GM12878 (cell line): ENCODE results near the gene GSG1L. TPM values are rescaled to one million over a fixed set of nuclear protein-coding genes. Genes with fewer than 3 reads are reported as not detected.

Source experiments
- ATAC-seq: fragments of 200-7000 bp; cut with Tn5 transposase; 3 replicates; pipeline ENCODE4 v1.9.1; 2020; ENCODE audit warnings: mild to moderate bottlenecking, moderate library complexity
- BruUV-seq: library from RNA; stranded (reverse); fragments of 400-500 nt; replicated peaks from 2 replicates; lab custom pipeline; 2021; lab: Mats Ljungman, UMichigan
- CTCF ChIA-PET: fragments of 300-600 bp; sonication (Branson Sonifier 250); formaldehyde crosslinking; extraction: SDS; loops from one replicate; lab custom pipeline; 2021; ENCODE audit warnings: inconsistent platforms; lab: Yijun Ruan, JAX
- POLR2A ChIA-PET: fragments of 350-600 bp; formaldehyde crosslinking; extraction: SDS; loops from one replicate; lab custom pipeline; 2021; ENCODE audit warnings: inconsistent platforms; lab: Charles Lee
- RAD21 ChIA-PET: fragments of 300-600 bp; sonication (Branson Sonifier 250); formaldehyde crosslinking; loops from one replicate; lab custom pipeline; 2023; ENCODE audit warnings: antibody characterized with exemption; ENCODE audit not compliant: unreplicated experiment; lab: Charles Lee
- SMC1A ChIA-PET: fragments of 300-600 bp; sonication (Branson Sonifier 250); formaldehyde crosslinking; loops from one replicate; lab custom pipeline; 2023; ENCODE audit not compliant: unreplicated experiment, uncharacterized antibody; lab: Charles Lee
- DNase-seq: peaks from one replicate; pipeline ENCODE4 v3.0.0-alpha.2; 2011; ENCODE audit warnings: low read depth, low spot score
- FAIRE-seq: peaks from 3 replicates; lab custom pipeline; 2011; peaks lifted over from hg19 to GRCh38; lab: Jason Lieb, UNC
- H2AFZ ChIP-seq: 2 replicates; pipeline ENCODE4 v1.6.0; 2011; ENCODE audit warnings: low read depth, low read length, control low read depth; ENCODE audit not compliant: control insufficient read depth
- H3K27ac ChIP-seq: 2 replicates; pipeline ENCODE4 v1.5.1; 2011; ENCODE audit warnings: control low read depth; ENCODE audit not compliant: control insufficient read depth, insufficient read depth
- H3K27me3 ChIP-seq, 2 experiments: replicated peaks in 1 of 2; 2 replicates each; pipeline versions ENCODE4 v1.6.0 to v1.6.1; 2011; ENCODE audit warnings: low read length in 1 of 2; ENCODE audit not compliant: control insufficient read depth in 2 of 2, insufficient read depth in 2 of 2
- H3K36me3 ChIP-seq, 2 experiments: 2 replicates each; pipeline ENCODE4 v1.5.1; 2011; ENCODE audit warnings: low read length in 1 of 2; ENCODE audit not compliant: control insufficient read depth in 2 of 2, insufficient read depth in 2 of 2
- H3K4me1 ChIP-seq: 2 replicates; pipeline ENCODE4 v1.6.1; 2011; ENCODE audit warnings: mild to moderate bottlenecking, low read length, moderate library complexity, mixed read lengths; ENCODE audit not compliant: control insufficient read depth, insufficient read depth
- H3K4me2 ChIP-seq: 2 replicates; pipeline ENCODE4 v1.6.0; 2011; ENCODE audit warnings: control low read depth; ENCODE audit not compliant: control insufficient read depth, insufficient read depth
- H3K4me3 ChIP-seq: fragments of 200-600 bp; sonication (generic); 2 replicates; pipeline ENCODE4 v1.5.1; 2016
- H3K79me2 ChIP-seq: 2 replicates; pipeline ENCODE4 v1.6.0; 2011; ENCODE audit warnings: low read length; ENCODE audit not compliant: control insufficient read depth, insufficient read depth
- H3K9ac ChIP-seq: 2 replicates; pipeline ENCODE4 v1.8.0; 2011; ENCODE audit warnings: low read length, control low read depth, mixed read lengths; ENCODE audit not compliant: control insufficient read depth, insufficient read depth
- H3K9me3 ChIP-seq: replicated peaks from 3 replicates; pipeline ENCODE4 v1.5.1; 2011; ENCODE audit warnings: mild to moderate bottlenecking, low read length; ENCODE audit not compliant: control insufficient read depth, insufficient read depth
- H4K20me1 ChIP-seq: 2 replicates; pipeline ENCODE4 v1.6.0; 2011; ENCODE audit not compliant: control insufficient read depth, insufficient read depth
- CREM ChIP-seq: IDR thresholded peaks from 2 replicates; pipeline ENCODE4 v1.6.1; 2014; ENCODE audit warnings: antibody characterized with exemption, low read depth
- GABPA ChIP-seq: IDR thresholded peaks from 2 replicates; pipeline ENCODE4 v1.6.1; 2014; ENCODE audit warnings: antibody characterized with exemption, low read depth, mild to moderate bottlenecking, inconsistent platforms
- KDM1A ChIP-seq: fragments of 200-600 bp; sonication (generic); IDR thresholded peaks from 2 replicates; pipeline ENCODE4 v1.6.1; 2016; ENCODE audit warnings: borderline replicate concordance
- MAX ChIP-seq: IDR thresholded peaks from 2 replicates; pipeline ENCODE4 v1.6.1; 2012; ENCODE audit warnings: low read depth, low read length, improper control_type of control experiment
- NFYB ChIP-seq: IDR thresholded peaks from 2 replicates; pipeline ENCODE4 v1.6.1; 2011; ENCODE audit warnings: low read depth, mild to moderate bottlenecking, low read length, improper control_type of control experiment, moderate library complexity; ENCODE audit not compliant: insufficient read depth
- NR2F1 ChIP-seq: fragments of 450-650 bp; conservative IDR thresholded peaks from 2 replicates; pipeline ENCODE4 v1.6.1; 2017; ENCODE audit warnings: mild to moderate bottlenecking
- POU2F2 ChIP-seq: IDR thresholded peaks from 3 replicates; pipeline ENCODE4 v1.6.1; 2011; ENCODE audit warnings: low read depth, mild to moderate bottlenecking, low read length, borderline replicate concordance
- SIN3A ChIP-seq: IDR thresholded peaks from 2 replicates; pipeline ENCODE4 v1.6.1; 2012; ENCODE audit warnings: low read depth, low read length, improper control_type of control experiment
- SIX5 ChIP-seq: IDR thresholded peaks from 2 replicates; pipeline ENCODE4 v1.6.1; 2011; ENCODE audit warnings: mild to moderate bottlenecking, low read depth, low read length, moderate library complexity; ENCODE audit not compliant: severe bottlenecking
- SMC3 ChIP-seq: IDR thresholded peaks from 2 replicates; pipeline ENCODE4 v1.6.1; 2011; ENCODE audit warnings: low read length, improper control_type of control experiment, borderline replicate concordance
- SREBF2 ChIP-seq: IDR thresholded peaks from 2 replicates; pipeline ENCODE4 v1.6.1; 2012; ENCODE audit warnings: mild to moderate bottlenecking, low read length
- TARDBP ChIP-seq: IDR thresholded peaks from 2 replicates; pipeline ENCODE4 v1.6.1; 2016; ENCODE audit warnings: borderline replicate concordance
- ZNF24 ChIP-seq: fragments of 450-650 bp; IDR thresholded peaks from 2 replicates; pipeline ENCODE4 v1.6.1; 2017; ENCODE audit warnings: antibody characterized with exemption, mild to moderate bottlenecking
- ZZZ3 ChIP-seq: IDR thresholded peaks from 2 replicates; pipeline ENCODE4 v1.6.1; 2011; ENCODE audit warnings: low read depth; ENCODE audit not compliant: control insufficient read depth, insufficient read length
- WGBS: methylation state at CpG from one replicate; pipeline ENCODE4 v1.1.6; 2016; ENCODE audit warnings: low lambda C conversion rate; ENCODE audit not compliant: insufficient replicate concordance, insufficient coverage; ENCODE audit errors: missing lambda C conversion rate; 5-methylcytosine and 5-hydroxymethylcytosine counted together
- in situ Hi-C: fragments of 300-500 bp; cut with MboI; formaldehyde crosslinking; loops from 9 replicates; pipeline ENCODE4 v1.14.3; 2018; ENCODE audit warnings: mixed read lengths
- intact Hi-C: fragments of 100-400 bp; cut with micrococcal nuclease; formaldehyde crosslinking; loops from one replicate; pipeline ENCODE4 v1.14.2; 2022; ENCODE audit not compliant: unreplicated experiment
- polyA plus RNA-seq, 11 experiments: library from polyadenylated mRNA; depleted of rRNA in 4 of 11; unstranded in 6 of 11; stranded (reverse) in 5 of 11; fragments of >200 nt; fragmentation: Nextera tagmentation in 4 of 11; fragmentation: Illumina TruSeq in 1 of 11; extraction: Ambion mirVana in 4 of 11; extraction: Trizol in 1 of 11; gene quantifications; 1 replicate in 1 of 11; 2 replicates in 10 of 11; pipeline versions ENCODE4 v1.2.1 to v1.2.3, GENCODE V29; 2011 to 2016; ENCODE audit warnings: inconsistent platforms in 2 of 11, missing spikeins in 2 of 11, low read depth in 1 of 11
- total RNA-seq, 4 experiments: library from RNA; depleted of rRNA in 3 of 4; stranded (reverse); fragments of >200 nt in 3 of 4; fragmentation: Illumina TruSeq in 1 of 4; extraction: Trizol in 1 of 4; gene quantifications; 2 replicates each; pipeline versions ENCODE4 v1.2.1 to v1.2.3, GENCODE V29; 2013 to 2021
- TF ChIP-seq, protein P1 (sequence below): fragments of 450-650 bp; IDR thresholded peaks from 2 replicates; pipeline ENCODE4 v1.6.1; 2017; ENCODE audit warnings: borderline replicate concordance
- TF ChIP-seq, protein P2 (sequence below): fragments of 450-650 bp; formaldehyde crosslinking; IDR thresholded peaks from 2 replicates; pipeline ENCODE4 v1.4.0; 2020; ENCODE audit warnings: mild to moderate bottlenecking, moderate library complexity

Gene GSG1L
- total and polyA plus RNA-seq, 10 of the 15 experiments (the other 5 are each of a cell fraction or from before 2014, with no cell fraction given) = not detected

GRCh38 chr16:27954191-27954590 is 109.3 kb downstream of the GSG1L start:
- peaks cover 2% of the 10 kb centered on the region; the same call in 2 of the 3 replicates for H3K9me3 ChIP-seq
- no peaks in the 10 kb centered on the region for H3K36me3 ChIP-seq
- ChIA-PET CTCF (no interaction called here), POLR2A (no interaction called here), RAD21 (no interaction called here), SMC1A (no interaction called here)
- no peak for TF ChIP-seq ZZZ3
- no peak for TF ChIP-seq SREBF2
- TF ChIP-seq, protein P1, sequence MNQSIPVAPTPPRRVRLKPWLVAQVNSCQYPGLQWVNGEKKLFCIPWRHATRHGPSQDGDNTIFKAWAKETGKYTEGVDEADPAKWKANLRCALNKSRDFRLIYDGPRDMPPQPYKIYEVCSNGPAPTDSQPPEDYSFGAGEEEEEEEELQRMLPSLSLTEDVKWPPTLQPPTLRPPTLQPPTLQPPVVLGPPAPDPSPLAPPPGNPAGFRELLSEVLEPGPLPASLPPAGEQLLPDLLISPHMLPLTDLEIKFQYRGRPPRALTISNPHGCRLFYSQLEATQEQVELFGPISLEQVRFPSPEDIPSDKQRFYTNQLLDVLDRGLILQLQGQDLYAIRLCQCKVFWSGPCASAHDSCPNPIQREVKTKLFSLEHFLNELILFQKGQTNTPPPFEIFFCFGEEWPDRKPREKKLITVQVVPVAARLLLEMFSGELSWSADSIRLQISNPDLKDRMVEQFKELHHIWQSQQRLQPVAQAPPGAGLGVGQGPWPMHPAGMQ = no peak
- TF ChIP-seq SIN3A = no peak
- TF ChIP-seq NFYB = no peak
- no peak for TF ChIP-seq SMC3
- TF ChIP-seq MAX = no peak
- no peak for TF ChIP-seq POU2F2
- TF ChIP-seq TARDBP = no peak
- TF ChIP-seq SIX5 = no peak
- TF ChIP-seq NR2F1 = no peak
- no peak for TF ChIP-seq CREM
- no peak for TF ChIP-seq GABPA
- TF ChIP-seq, protein P2, sequence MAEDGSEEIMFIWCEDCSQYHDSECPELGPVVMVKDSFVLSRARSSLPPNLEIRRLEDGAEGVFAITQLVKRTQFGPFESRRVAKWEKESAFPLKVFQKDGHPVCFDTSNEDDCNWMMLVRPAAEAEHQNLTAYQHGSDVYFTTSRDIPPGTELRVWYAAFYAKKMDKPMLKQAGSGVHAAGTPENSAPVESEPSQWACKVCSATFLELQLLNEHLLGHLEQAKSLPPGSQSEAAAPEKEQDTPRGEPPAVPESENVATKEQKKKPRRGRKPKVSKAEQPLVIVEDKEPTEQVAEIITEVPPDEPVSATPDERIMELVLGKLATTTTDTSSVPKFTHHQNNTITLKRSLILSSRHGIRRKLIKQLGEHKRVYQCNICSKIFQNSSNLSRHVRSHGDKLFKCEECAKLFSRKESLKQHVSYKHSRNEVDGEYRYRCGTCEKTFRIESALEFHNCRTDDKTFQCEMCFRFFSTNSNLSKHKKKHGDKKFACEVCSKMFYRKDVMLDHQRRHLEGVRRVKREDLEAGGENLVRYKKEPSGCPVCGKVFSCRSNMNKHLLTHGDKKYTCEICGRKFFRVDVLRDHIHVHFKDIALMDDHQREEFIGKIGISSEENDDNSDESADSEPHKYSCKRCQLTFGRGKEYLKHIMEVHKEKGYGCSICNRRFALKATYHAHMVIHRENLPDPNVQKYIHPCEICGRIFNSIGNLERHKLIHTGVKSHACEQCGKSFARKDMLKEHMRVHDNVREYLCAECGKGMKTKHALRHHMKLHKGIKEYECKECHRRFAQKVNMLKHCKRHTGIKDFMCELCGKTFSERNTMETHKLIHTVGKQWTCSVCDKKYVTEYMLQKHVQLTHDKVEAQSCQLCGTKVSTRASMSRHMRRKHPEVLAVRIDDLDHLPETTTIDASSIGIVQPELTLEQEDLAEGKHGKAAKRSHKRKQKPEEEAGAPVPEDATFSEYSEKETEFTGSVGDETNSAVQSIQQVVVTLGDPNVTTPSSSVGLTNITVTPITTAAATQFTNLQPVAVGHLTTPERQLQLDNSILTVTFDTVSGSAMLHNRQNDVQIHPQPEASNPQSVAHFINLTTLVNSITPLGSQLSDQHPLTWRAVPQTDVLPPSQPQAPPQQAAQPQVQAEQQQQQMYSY (CRISPR knock-in tag) = no peak
- no peak for TF ChIP-seq ZNF24
- TF ChIP-seq KDM1A = no peak
- no peak overlapping the region for H3K4me2 ChIP-seq
- H3K9ac ChIP-seq = no peak overlapping the region
- DNase-seq = no peak
- H3K79me2 ChIP-seq = no peaks in the 10 kb centered on the region
- no peak overlapping the region for H3K27ac ChIP-seq
- WGBS = 19% methylated on average over 3 of the region's 3 CpGs
- no peak overlapping the region for H3K4me3 ChIP-seq
- H3K27me3 ChIP-seq = peaks cover 0 to 2% of the 10 kb centered on the region in 2 experiments; a peak in 1 of 4 replicates
- no TSS peak for BruUV-seq
- no peak for FAIRE-seq
- H2AFZ ChIP-seq = no peak overlapping the region
- intact Hi-C loops = no loop called here
- in situ Hi-C loops = no loop called here
- H3K4me1 ChIP-seq = no peaks in the 10 kb centered on the region
- H4K20me1 ChIP-seq = no peaks in the 10 kb centered on the region
- ATAC-seq = no peak
